Measurements from ENCODE around the gene DNM3.

GRCh38 chr1:172386046-172386445 is 544.7 kb downstream of the DNM3 start:
- TF ChIP-seq SP1 (IDR thresholded peaks at IDR 0.05; ENCODE audit: low read depth, low read length) (no peak), CREM (IDR thresholded peaks at IDR 0.05; ENCODE audit: low read depth) (no peak), CTCF (IDR thresholded peaks at IDR 0.05 in 2 of 3, conservative IDR thresholded peaks at IDR 0.05 in 1 of 3; ENCODE audit: control insufficient read depth in 2 of 3, extremely low read depth in 1 of 3, insufficient read depth in 1 of 3, low read depth in 3 of 3, low read length in 3 of 3) (no peak), TCF3 (IDR thresholded peaks at IDR 0.05; ENCODE audit: borderline replicate concordance, insufficient read depth, low read depth, low read length) (no peak), POLR2A (IDR thresholded peaks at IDR 0.05; ENCODE audit: low read depth, low read length) (no peak), ELK1 (IDR thresholded peaks at IDR 0.05; ENCODE audit: low read depth, low read length) (no peak), MTA2 (IDR thresholded peaks at IDR 0.05; ENCODE audit: low read depth) (no peak), TAF1 (IDR thresholded peaks at IDR 0.05; ENCODE audit: borderline replicate concordance, low read depth, low read length) (no peak), POLR2AphosphoS5 (IDR thresholded peaks at IDR 0.05; ENCODE audit: low read length) (no peak), RBBP5 (conservative IDR thresholded peaks at IDR 0.05) (no peak), EP300 (IDR thresholded peaks at IDR 0.05; ENCODE audit: borderline replicate concordance in 1 of 2, control insufficient read depth in 1 of 2, low read depth in 2 of 2, low read length in 2 of 2) (no peak), GABPA (IDR thresholded peaks at IDR 0.05; ENCODE audit: low read depth) (no peak), EZH2 (IDR thresholded peaks at IDR 0.05; ENCODE audit: borderline replicate concordance, control insufficient read depth, low read depth, low read length) (no peak)

Measured in GM12878 (cell line).